ENCODE measurements around the gene HJURP. TPM values are rescaled to one million over a fixed set of nuclear protein-coding genes. Genes with fewer than 3 reads are reported as not detected.
"Not testable (repeated sequence)": the region's sequence is repeated elsewhere in the genome, so short reads cannot be mapped to it uniquely, and the experiment has no call there.

Gene HJURP
- total and polyA plus RNA-seq, 2 donors (not counting 3 experiments of a cell fraction or from before 2014, with no cell fraction given), result 34.4 to 60.9 TPM

DNA sequence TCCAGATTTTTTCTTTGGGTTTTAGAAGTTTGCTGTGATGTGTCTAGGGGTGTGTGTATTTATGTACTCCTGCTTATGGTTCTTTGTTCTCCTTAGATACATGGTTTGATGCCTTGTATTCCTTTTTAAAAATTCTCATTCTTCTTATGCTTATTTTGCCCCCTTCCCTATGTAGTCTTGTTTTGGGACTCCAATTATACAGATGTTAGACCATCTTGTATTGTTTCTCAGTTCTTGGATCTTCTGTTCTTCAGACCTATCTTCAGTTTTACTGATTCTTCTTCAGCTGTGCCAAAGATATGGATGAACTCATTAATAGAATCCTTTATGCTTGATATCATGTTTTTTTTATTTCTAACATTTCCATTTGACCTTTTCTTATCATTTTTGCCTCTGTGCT is 28.0 kb upstream of the HJURP start:
- dilution Hi-C loops (cut with MboI; ENCODE audit: extremely low pct_ligation_motif_present, low sequenced_read_pairs), result no loop called here
- no TSS peak for BruUV-seq (replicated peaks)
- CTCF ChIA-PET, result no interaction called here

DNA sequence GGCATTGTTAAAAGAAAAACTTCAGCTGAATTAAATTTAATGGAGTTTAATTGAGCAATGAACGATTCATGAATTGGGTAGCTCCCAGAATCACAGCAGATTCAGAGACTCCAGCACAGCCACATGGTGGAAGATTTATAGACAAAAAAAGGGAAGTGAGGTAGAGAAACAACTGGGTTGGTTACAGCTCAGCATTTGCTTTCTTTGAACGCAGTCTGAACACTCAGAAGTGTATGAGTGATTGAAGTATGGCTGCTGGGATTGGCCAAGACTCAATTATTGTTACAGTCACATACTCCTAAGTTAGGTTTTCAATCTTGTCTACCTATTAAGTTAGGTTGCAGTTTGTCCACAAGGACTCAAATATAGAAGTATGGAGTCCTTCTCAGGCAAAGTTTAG is 17.8 kb upstream of the HJURP start:
- H4K20me1 ChIP-seq (replicated peaks; ENCODE audit: control insufficient read depth, extremely low read depth, insufficient read depth, low read length); H2AFZ ChIP-seq (ENCODE audit: low read depth, low read length); dilution Hi-C loops (cut with MboI; ENCODE audit: extremely low pct_ligation_motif_present, low sequenced_read_pairs); H3K9ac ChIP-seq (replicated peaks; ENCODE audit: extremely low read depth, insufficient read depth, low read length); H3K4me3 ChIP-seq (replicated peaks in 1 of 3; ENCODE audit: insufficient read depth in 1 of 3, low read depth in 1 of 3, low read length in 3 of 3); H3K36me3 ChIP-seq (ENCODE audit: control insufficient read depth in 2 of 2, extremely low read depth in 1 of 2, insufficient read depth in 2 of 2, low read length in 2 of 2); FAIRE-seq; BruUV-seq (replicated peaks); H3K79me2 ChIP-seq (ENCODE audit: control insufficient read depth, insufficient read depth, low read length); POLR2A ChIA-PET; H3K4me2 ChIP-seq (ENCODE audit: insufficient read depth, low read length); DNase-seq (ENCODE audit: low read depth, low spot score); H3K4me1 ChIP-seq (ENCODE audit: control insufficient read depth, extremely low read depth, insufficient read depth, low read length); H3K27ac ChIP-seq (ENCODE audit: insufficient read depth, low read depth, low read length); H3K9me1 ChIP-seq (replicated peaks; ENCODE audit: control insufficient read depth, extremely low read depth, insufficient read depth, low read length); H3K9me3 ChIP-seq (replicated peaks; ENCODE audit: control insufficient read depth, insufficient read depth, low read length); intact Hi-C loops (cut with micrococcal nuclease): not testable (repeated sequence)
- CTCF ChIA-PET, result interaction anchor here (0.8 kb wide), 1 partner anchor 8 kb away, joined by 4 read pairs; no protein-coding TSS in a partner anchor
- peaks cover 7 to 34% of the 10 kb centered on the region in 2 experiments for H3K27me3 ChIP-seq (ENCODE audit: control insufficient read depth in 2 of 2, insufficient read depth in 2 of 2, low read length in 2 of 2)

More for the DNA sequence above, 28.0 kb upstream of the HJURP start:
- no peak overlapping the region for H3K4me3 ChIP-seq (replicated peaks in 1 of 3; ENCODE audit: insufficient read depth in 1 of 3, low read depth in 1 of 3, low read length in 3 of 3)
- POLR2A ChIA-PET, result no interaction called here
- H3K79me2 ChIP-seq (ENCODE audit: control insufficient read depth, insufficient read depth, low read length), result no peaks in the 10 kb centered on the region
- H3K27me3 ChIP-seq (ENCODE audit: control insufficient read depth in 2 of 2, insufficient read depth in 2 of 2, low read length in 2 of 2), result no peaks in the 10 kb centered on the region
- H3K9me3 ChIP-seq (replicated peaks; ENCODE audit: control insufficient read depth, insufficient read depth, low read length), result no peaks in the 10 kb centered on the region
- no peak overlapping the region for H3K27ac ChIP-seq (ENCODE audit: insufficient read depth, low read depth, low read length)
- H4K20me1 ChIP-seq (replicated peaks; ENCODE audit: control insufficient read depth, extremely low read depth, insufficient read depth, low read length), result no peaks in the 10 kb centered on the region
- H3K4me2 ChIP-seq (ENCODE audit: insufficient read depth, low read length), result no peak overlapping the region
- H3K4me1 ChIP-seq (ENCODE audit: control insufficient read depth, extremely low read depth, insufficient read depth, low read length), result no peaks in the 10 kb centered on the region
- H3K9me1 ChIP-seq (replicated peaks; ENCODE audit: control insufficient read depth, extremely low read depth, insufficient read depth, low read length), result no peaks in the 10 kb centered on the region
- H3K36me3 ChIP-seq (ENCODE audit: control insufficient read depth in 2 of 2, extremely low read depth in 1 of 2, insufficient read depth in 2 of 2, low read length in 2 of 2), result no peaks in the 10 kb centered on the region
- no peak overlapping the region for H3K9ac ChIP-seq (replicated peaks; ENCODE audit: extremely low read depth, insufficient read depth, low read length)
- FAIRE-seq (no peak), DNase-seq (ENCODE audit: low read depth, low spot score) (no peak)
- TF ChIP-seq JUN (IDR thresholded peaks at IDR 0.05; ENCODE audit: borderline replicate concordance, insufficient read depth, insufficient read length, low read depth), result no peak
- TF ChIP-seq, protein P1, sequence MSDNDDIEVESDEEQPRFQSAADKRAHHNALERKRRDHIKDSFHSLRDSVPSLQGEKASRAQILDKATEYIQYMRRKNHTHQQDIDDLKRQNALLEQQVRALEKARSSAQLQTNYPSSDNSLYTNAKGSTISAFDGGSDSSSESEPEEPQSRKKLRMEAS (IDR thresholded peaks at IDR 0.05; ENCODE audit: insufficient read depth, insufficient read length), result no peak
- TF ChIP-seq, protein P2, sequence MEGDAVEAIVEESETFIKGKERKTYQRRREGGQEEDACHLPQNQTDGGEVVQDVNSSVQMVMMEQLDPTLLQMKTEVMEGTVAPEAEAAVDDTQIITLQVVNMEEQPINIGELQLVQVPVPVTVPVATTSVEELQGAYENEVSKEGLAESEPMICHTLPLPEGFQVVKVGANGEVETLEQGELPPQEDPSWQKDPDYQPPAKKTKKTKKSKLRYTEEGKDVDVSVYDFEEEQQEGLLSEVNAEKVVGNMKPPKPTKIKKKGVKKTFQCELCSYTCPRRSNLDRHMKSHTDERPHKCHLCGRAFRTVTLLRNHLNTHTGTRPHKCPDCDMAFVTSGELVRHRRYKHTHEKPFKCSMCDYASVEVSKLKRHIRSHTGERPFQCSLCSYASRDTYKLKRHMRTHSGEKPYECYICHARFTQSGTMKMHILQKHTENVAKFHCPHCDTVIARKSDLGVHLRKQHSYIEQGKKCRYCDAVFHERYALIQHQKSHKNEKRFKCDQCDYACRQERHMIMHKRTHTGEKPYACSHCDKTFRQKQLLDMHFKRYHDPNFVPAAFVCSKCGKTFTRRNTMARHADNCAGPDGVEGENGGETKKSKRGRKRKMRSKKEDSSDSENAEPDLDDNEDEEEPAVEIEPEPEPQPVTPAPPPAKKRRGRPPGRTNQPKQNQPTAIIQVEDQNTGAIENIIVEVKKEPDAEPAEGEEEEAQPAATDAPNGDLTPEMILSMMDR (IDR thresholded peaks at IDR 0.05; ENCODE audit: extremely low read depth in 1 of 2, insufficient read depth in 1 of 2, low read depth in 1 of 2, low read length in 2 of 2), result no peak
- intact Hi-C loops (cut with micrococcal nuclease), result no loop called here
- H2AFZ ChIP-seq (ENCODE audit: low read depth, low read length), result no peak overlapping the region
